ENCODE data around the gene ATXN7L1.

DNA sequence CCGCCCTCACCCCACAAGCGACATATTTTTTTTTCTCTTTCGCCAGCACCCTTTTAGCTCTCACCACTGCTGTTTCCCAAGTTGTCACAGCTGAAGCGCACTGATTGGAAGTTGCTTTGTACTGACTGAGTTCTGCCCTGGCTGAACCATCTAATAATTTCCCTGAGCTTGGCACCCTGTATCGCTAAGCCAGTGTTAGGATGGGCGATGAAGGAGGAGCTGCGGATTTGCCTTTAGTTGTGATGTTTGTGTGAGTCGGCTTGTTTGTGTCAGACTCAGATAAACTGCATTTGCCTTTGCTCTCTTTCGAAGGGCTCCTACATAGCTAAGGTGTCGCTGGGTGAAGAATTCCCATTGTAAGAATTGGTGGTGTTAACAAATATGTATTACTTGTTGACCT lies 1.3 kb upstream of the ATXN7L1 start:
- TF ChIP-seq ZNF274 (IDR thresholded peaks at IDR 0.05; ENCODE audit: low read depth, low read length): no peak
- TF ChIP-seq YY1 (IDR thresholded peaks at IDR 0.05; ENCODE audit: insufficient read depth, insufficient read length): no peak
